Fibroblast of skin of back (primary cell): ENCODE data around the gene TRAF3IP1. TPM values are rescaled to one million over a fixed set of nuclear protein-coding genes. Genes with fewer than 3 reads are reported as not detected.
A peak's percentile ranks its signal among the peaks of the same experiment; 100 is the strongest.
"Not testable (repeated sequence)": the region's sequence is repeated elsewhere in the genome, so short reads cannot be mapped to it uniquely, and the experiment has no call there.

ENCODE experiments used
- DNase-seq: peaks from one replicate; pipeline ENCODE4 v3.0.0-alpha.2; 2013
- polyA plus RNA-seq, 2 experiments: library from polyadenylated mRNA; unstranded; fragments of 120-200 nt; gene quantifications; one replicate each; pipeline ENCODE4 v1.2.1, GENCODE V29; 2013; ENCODE audit not compliant: insufficient read length in 2 of 2

Gene TRAF3IP1, protein sequence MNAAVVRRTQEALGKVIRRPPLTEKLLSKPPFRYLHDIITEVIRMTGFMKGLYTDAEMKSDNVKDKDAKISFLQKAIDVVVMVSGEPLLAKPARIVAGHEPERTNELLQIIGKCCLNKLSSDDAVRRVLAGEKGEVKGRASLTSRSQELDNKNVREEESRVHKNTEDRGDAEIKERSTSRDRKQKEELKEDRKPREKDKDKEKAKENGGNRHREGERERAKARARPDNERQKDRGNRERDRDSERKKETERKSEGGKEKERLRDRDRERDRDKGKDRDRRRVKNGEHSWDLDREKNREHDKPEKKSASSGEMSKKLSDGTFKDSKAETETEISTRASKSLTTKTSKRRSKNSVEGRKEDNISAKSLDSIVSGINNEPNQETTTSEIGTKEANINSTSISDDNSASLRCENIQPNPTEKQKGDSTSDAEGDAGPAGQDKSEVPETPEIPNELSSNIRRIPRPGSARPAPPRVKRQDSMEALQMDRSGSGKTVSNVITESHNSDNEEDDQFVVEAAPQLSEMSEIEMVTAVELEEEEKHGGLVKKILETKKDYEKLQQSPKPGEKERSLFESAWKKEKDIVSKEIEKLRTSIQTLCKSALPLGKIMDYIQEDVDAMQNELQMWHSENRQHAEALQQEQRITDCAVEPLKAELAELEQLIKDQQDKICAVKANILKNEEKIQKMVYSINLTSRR
- 11.1 TPM for polyA plus RNA-seq (2013, experiment 1 of 2; ENCODE audit: insufficient read length)
- 9.7 TPM for polyA plus RNA-seq (2013, experiment 2 of 2; ENCODE audit: insufficient read length)

DNA sequence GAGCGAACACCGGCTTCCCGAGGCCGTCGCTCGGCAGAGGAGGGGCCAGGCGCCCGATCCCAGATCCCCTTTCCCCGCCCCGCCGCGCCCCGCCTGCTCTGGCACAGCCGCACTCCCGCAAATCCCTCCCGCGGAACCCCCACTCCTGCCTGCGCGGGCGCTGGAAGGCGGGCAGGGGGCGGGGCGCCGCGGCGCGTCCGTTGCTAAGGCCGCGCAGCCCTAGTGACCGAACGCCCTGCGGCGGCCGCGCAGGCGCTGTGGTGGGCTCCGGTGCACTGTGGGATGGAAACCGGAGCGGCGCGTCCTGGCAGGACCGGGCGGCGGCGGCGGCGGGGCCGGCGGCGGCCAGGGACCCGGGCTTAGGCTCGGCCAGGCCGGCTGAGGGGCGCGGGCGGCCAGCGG is at the start of gene TRAF3IP1:
TSS of gene TRAF3IP1 (plus strand) at position 273 of the 402 bp plus-strand sequence. CDS start 145 bp downstream, outside the sequence.
- DNase-seq, result peak; percentile 85

GRCh38 chr2:238270606-238271005 is 49.7 kb upstream of the TRAF3IP1 start:
- DNase-seq, result no peak

GRCh38 chr2:238271061-238271554 is 49.2 kb upstream of the TRAF3IP1 start:
- DNase-seq, result no peak

- not testable (repeated sequence) for DNase-seq
Observed at GRCh38 chr2:238271686-238272085, 48.6 kb upstream of the TRAF3IP1 start.

- no peak for DNase-seq
Observed at GRCh38 chr2:238272156-238272555, 48.2 kb upstream of the TRAF3IP1 start.

GRCh38 chr2:238273433-238273832 is 46.9 kb upstream of the TRAF3IP1 start:
- DNase-seq, result not testable (repeated sequence)

DNA sequence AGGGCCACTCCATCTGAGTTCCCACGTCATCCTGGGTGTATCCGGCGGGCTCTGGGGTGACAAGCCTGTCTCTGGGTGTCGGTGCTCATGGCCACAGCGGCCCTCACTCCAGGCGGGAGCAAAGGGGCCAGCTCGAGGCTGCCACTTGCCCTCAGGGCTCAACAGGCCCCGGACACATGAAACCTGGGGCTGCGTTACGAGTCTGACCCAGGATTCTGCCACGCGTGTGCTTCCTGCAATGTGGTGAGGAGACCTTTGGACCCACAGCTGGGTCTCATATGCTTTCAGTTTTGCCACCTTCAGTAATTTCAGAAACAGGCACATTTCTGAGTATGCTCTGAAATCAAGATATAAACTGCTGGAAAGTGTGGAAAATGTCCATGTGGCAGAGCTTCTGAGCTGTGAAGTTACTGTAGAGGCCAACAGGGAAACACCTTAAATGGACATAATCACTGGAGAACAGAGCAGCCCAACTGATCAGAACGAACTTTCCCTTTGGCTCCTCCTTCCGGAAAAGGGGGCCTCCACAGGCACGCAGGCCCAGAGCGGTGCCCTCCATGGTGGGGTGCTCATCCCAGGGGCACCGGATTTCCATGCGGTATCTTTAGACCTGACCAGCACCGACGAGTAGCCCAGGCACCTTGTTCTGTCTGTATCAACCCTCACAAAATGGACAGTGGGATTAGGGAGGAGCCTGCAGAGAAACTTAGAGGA is 46.0 kb upstream of the TRAF3IP1 start:
- DNase-seq, result no peak

GRCh38 chr2:238277695-238278094 is 42.6 kb upstream of the TRAF3IP1 start:
- DNase-seq, result no peak

DNA sequence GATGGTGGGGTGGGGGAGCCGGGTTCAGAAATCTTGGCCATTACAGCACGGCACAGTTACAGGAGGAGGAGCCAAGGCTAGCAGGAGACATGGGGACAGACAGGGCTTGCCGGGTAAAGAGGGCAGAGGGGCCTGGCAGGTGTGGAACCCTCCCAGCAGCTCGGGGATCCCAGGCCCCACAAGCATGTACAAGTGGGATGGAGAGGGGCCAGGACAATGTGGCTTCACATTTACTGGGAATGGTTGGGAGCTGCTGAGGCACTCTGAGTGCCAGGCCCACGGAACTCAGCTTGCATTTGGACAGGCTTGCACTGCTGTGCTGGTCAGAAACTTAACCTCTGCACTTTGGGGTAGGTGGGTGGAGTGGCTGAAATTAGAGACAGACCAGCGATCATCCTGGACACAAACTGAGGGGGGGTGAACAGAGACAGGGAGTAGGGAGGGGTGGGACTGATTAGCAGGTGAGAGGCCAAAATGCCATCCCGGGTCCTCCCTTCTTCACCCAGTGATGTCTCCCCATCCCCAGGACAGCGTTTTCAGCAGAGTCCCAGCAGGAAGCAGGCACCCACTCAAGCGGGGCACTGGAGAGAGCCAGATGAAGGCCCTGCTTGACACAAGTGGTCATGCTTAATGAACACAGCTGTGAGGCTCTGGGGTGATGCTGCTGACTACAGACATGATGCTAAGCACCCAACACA is 41.5 kb upstream of the TRAF3IP1 start:
- no peak for DNase-seq

- DNase-seq, result no peak
Observed at GRCh38 chr2:238279324-238279682, 41.0 kb upstream of the TRAF3IP1 start.

- no peak for DNase-seq
Observed at GRCh38 chr2:238280083-238280825, 40.1 kb upstream of the TRAF3IP1 start.

DNA sequence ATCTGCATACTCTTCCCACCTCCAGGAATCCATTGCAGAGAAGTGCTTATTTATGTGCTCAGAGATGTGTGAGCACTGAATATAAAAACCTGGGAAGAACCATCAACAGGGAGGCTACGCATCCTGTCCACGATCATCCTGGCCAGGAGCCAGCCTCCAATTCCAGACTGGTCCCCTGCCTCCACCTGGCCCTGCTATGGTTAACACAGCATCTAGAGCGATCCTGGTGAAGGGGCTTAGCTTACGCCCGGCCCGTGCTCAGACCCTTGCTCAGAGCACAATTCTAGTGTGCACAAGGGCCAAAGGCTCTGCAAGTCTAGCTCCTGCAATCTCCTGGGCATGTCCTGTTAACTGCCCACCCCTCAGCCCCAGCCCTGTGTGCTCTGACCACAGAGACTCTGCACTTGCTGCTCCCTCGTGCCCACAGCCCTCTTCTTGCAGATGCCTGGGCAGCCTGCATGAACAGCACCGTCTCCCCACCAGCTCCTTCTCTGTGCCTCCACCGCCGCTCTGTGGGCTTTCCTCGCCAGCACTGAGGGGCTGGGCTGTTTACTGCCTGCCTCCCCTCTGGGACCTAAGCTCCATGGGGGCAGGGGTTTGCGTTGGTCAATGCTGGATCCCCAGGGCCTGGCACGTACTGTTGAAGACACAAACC is 38.4 kb upstream of the TRAF3IP1 start:
- no peak for DNase-seq

- no peak for DNase-seq
Observed at GRCh38 chr2:238282861-238283738, 37.2 kb upstream of the TRAF3IP1 start.

- no peak for DNase-seq
Observed at GRCh38 chr2:238284802-238285515, 35.4 kb upstream of the TRAF3IP1 start.

GRCh38 chr2:238285653-238286082 is 34.6 kb upstream of the TRAF3IP1 start:
- peak; percentile 84 for DNase-seq

DNA sequence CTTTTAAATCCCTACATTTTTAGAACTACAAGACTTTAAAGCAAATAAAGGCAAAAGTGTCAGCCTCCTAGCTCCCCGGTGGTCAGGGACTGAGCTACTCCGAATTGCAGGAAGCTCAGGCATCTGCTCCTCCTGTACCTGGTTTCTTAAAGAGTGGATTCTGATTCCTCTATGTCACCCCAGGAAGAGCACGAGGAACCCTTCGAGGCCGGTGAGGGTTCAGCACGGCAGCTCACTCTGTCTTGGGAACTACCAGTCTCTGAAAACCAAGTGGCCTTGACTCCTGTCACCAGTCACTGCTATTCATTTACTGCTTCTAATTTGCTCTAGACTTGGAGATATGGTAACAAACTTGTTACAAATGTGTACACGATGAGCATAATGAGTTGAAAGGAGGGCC is 34.2 kb upstream of the TRAF3IP1 start:
- no peak for DNase-seq

- peak; percentile 36 for DNase-seq
Observed at GRCh38 chr2:238286551-238286950, 33.8 kb upstream of the TRAF3IP1 start.

- DNase-seq, result no peak
Observed at GRCh38 chr2:238286987-238287736, 33.2 kb upstream of the TRAF3IP1 start.
